ENCODE data around the gene CARM1.

CARM1 gene

GRCh38 chr19:10907925-10908324 is 36.6 kb downstream of the CARM1 start:
- no peak for DNase-seq (ENCODE audit: low read depth in 3 of 3)

- DNase-seq (ENCODE audit: low read depth in 3 of 3), result no peak
These were observed 37.1 kb downstream of the CARM1 start for GRCh38 chr19:10908380-10908960.

- DNase-seq (ENCODE audit: low read depth in 3 of 3), result no peak
These were observed 40.4 kb downstream of the CARM1 start for GRCh38 chr19:10911579-10912363.

GRCh38 chr19:10912619-10913018 is 41.3 kb downstream of the CARM1 start:
- no peak for DNase-seq (ENCODE audit: low read depth in 3 of 3)

GRCh38 chr19:10913716-10914340 is 42.5 kb downstream of the CARM1 start:
- DNase-seq (ENCODE audit: low read depth in 3 of 3), result no peak

GRCh38 chr19:10915130-10916091 is 44.1 kb downstream of the CARM1 start:
- DNase-seq (ENCODE audit: low read depth in 3 of 3), result no peak

GRCh38 chr19:10916602-10917001 is 45.2 kb downstream of the CARM1 start:
- no peak for DNase-seq (ENCODE audit: low read depth in 3 of 3)

- no peak for DNase-seq (ENCODE audit: low read depth in 3 of 3)
These were observed 47.0 kb downstream of the CARM1 start for GRCh38 chr19:10918359-10918758.

- DNase-seq (ENCODE audit: low read depth in 3 of 3), result no peak
These were observed 48.3 kb downstream of the CARM1 start for GRCh38 chr19:10919352-10920287.

GRCh38 chr19:10920288-10920655 is 48.9 kb downstream of the CARM1 start:
- DNase-seq (ENCODE audit: low read depth in 3 of 3), result no peak

- DNase-seq (ENCODE audit: low read depth in 3 of 3), result no peak
These were observed 49.4 kb downstream of the CARM1 start for GRCh38 chr19:10920781-10921180.

- no peak for DNase-seq (ENCODE audit: low read depth in 3 of 3)
These were observed 50.0 kb downstream of the CARM1 start for GRCh38 chr19:10921199-10921909.

- no peak for DNase-seq (ENCODE audit: low read depth in 3 of 3)
These were observed 50.7 kb downstream of the CARM1 start for GRCh38 chr19:10921910-10922637.

GRCh38 chr19:10922638-10923014 is 51.3 kb downstream of the CARM1 start:
- no peak for DNase-seq (ENCODE audit: low read depth in 3 of 3)

GRCh38 chr19:10923260-10924112 is 52.1 kb downstream of the CARM1 start:
- DNase-seq (ENCODE audit: low read depth in 3 of 3), result no peak

- DNase-seq (ENCODE audit: low read depth in 3 of 3), result no peak
These were observed 53.2 kb downstream of the CARM1 start for GRCh38 chr19:10924597-10924996.

- DNase-seq (ENCODE audit: low read depth in 3 of 3), result no peak
These were observed 56.6 kb downstream of the CARM1 start for GRCh38 chr19:10927730-10928562.
